Stimulated activated CD8-positive, alpha-beta memory T cell treated with anti-CD3 and anti-CD28 coated beads, Interleukin-15, amount 100 ng/mL, for 48 hours (primary cell): ENCODE results near the gene VDAC2.

ENCODE experiments used
- DNase-seq, 2 donors: peaks; one replicate each; pipeline ENCODE4 v3.0.0-alpha.2; 2020; ENCODE audit warnings: low read depth in 2 of 2

Gene VDAC2

DNA sequence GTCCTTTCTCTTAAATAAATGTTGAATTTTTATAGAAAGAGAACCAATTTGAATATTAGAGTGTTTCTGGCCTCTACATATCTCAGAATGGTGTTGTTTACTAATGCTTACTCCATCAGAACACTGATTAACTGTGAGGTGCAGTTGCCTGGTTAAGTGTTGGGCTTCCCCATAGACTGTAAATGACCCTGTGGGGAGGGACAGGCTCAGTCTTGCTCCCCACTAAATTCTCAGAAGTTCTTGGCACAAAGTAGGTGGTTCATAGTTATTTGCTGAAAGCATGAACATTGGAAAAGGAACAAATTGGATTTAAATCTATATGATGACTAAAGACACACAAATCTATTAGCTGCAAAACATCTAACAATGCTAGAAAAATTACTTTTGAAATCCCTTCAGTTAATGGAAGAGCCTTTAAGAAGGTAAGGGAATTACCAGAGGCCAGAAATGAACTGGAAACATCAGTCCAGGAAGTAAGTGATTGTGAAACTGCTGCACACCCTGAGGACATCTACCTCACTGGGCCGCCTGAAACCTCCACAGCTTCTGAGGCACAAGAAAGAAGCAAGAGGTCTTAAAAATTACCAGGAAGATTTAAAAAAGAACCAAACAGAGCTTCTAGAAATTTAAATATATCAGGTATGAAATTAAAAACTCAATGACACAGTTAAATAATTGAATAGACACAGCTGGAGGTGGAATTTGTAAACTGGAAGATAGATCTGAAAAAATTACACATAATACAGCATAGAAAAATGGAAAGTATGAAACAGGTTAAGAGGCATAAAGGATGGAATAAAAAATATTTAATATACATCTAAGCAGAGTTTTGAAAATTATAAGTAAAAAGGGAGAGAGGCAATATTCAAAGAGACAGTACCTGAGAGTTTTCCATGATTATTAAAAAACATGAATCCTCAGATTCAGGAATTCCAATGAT, 43.0 kb downstream of the VDAC2 start:
- no peak for DNase-seq

GRCh38 chr10:75254739-75255138, 44.1 kb downstream of the VDAC2 start:
- no peak for DNase-seq

DNA sequence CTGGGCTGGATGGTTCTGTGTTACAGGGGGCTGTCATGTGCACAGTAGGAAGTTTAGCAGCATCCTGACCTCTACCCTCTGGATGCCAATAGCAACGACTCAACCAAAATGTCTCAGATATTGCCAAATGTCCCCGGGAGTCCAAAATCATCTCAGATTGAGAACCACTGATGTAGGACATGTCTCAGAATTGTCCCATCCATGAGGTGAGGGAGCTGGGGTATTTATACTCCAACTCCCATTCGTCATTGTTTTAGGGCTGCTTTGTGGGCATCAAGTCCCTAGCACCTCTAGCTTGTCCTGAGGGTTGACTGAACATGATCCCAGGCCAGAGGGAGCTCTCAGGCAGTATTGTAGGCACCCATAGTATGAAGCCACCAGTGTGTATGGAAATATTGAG, 50.4 kb downstream of the VDAC2 start:
- no peak for DNase-seq

DNA sequence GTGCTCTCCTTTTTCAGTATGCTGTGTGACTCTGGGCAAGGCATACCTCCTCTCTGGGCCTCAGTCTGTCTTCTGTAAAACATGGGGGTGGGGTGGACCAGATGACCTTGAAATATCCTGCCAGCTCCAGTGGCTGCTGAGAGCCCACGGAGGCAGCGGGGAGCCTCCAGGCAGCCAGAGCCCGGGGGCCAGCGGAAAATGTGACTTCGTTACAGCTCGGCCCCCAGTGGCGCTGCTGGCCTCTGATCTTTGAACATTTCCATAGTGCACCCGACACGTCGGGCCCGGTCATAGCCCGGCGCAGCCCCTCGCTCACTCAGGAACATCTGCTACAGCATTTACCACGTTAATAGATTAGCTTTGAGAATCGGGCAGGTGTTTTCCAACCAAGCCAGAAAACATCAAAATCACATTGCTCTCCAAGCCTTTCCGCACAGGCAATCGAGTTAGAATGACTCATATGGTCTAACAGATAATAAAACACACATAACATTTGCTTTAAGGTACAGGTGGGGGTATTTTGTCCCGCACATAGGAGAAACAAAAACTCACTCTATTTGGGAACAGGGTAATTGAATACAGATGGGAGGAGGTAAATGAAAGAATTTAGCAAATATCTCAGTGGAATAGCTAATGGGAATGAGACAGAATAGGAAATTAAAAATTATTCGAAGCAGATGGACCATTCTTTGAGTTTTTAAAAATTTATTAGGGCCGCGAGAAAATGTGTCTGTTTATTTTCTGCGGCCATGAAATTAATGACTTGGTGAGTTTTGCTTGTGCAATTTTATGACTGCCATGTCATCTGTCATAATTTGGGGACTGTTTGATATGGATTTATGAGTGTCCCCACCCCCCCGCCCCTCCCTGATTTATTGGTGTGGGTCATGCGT, 51.5 kb downstream of the VDAC2 start:
- DNase-seq, result no peak

- DNase-seq, result no peak
Observed at GRCh38 chr10:75263806-75264205, 53.2 kb downstream of the VDAC2 start.

DNA sequence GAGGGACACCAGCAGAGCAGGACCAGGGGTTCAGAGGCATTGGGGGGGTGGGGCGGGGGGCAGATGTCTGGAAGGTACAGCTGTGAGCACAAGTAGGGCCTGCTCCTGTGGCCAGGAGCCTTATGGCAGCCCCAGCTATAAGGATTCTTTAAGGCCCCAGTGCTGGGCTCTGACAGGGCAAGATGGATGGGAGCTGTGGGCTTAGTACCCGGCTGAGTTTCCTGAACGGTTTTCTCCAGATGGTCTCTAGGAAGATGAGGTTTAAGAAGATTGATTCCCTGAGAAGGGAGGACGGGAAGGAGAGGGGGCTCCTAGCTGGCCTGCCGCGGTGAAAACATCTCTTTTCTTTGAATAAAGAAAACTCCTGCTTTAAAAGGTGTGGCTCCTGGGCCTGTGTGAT, 55.3 kb downstream of the VDAC2 start:
- DNase-seq, result no peak

DNA sequence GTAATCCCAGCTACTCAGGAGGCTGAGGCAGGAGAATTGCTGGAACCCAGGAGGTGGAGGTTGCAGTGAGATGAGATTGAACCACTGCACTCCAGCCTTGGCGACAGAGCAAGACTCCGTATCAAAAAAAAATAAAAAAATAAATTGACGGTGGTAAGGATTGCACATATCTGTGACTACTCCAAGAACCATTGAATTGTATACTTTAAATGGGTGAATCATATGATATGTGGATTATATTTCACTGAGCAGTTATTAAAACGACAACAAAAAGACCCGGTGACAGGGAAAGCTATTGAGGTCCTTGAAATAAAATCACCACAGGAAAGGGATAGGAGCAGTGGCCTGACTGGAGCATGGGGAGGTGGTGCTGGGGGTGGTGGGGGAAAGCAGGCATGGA, 56.3 kb downstream of the VDAC2 start:
- no peak for DNase-seq

- DNase-seq, result no peak
Observed at GRCh38 chr10:75269605-75270004, 59.0 kb downstream of the VDAC2 start.

DNA sequence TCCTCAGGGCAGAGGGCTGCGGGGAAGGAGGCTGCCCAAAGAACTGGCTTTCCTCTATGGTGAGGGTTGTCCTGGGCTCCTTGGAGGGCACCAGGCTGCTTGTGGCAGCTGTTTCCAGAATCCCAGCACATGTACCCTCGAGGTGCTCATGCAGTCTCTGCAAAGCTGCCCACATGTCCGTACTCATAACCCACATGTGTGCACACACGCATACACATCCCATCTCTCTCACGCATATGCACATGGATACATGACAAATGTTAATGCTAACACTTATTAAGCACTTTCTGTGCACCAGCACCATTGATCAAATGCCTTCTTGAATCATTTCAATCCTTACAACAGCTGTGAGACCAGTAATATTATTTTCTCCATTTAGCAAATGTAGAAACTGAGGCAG, 61.5 kb downstream of the VDAC2 start:
- no peak for DNase-seq

DNA sequence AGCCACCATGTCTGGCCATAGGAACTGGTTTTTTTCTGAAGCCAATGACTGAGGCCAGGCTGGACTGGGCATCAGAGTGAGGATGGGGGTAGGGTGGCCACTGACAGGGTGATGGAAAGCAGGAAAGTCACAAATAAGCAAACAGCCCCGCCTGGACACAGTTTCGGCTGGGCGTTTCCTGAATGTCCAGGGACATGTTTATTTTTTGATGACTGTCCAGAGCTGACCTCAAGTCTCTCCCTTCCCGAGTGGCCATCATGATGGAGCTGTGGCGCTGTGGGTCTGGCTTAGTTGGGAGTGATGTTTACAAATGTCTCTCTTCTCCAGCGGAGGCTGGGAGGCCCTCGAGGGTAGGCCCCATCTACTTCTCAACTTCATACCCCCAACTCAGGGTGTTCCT, 62.3 kb downstream of the VDAC2 start:
- no peak for DNase-seq

- no peak for DNase-seq
Observed at GRCh38 chr10:75276069-75276872, 65.7 kb downstream of the VDAC2 start.

- no peak for DNase-seq
Observed at GRCh38 chr10:75280236-75280635, 69.6 kb downstream of the VDAC2 start.
